A673 (cell line): ENCODE measurements around the gene SYT5. TPM values are rescaled to one million over a fixed set of nuclear protein-coding genes. Genes with fewer than 3 reads are reported as not detected.
A peak's percentile ranks its signal among the peaks of the same experiment; 100 is the strongest.

Experiments
- BruUV-seq: library from RNA; stranded (reverse); fragments of 400-500 nt; replicated peaks from 2 replicates; lab custom pipeline; 2021; lab: Mats Ljungman, UMichigan
- CTCF ChIA-PET: fragments of 300-600 bp; sonication (Branson Sonifier 250); formaldehyde crosslinking; loops from one replicate; lab custom pipeline; 2022; ENCODE audit warnings: antibody characterized with exemption; lab: Charles Lee
- POLR2A ChIA-PET: fragments of 300-600 bp; sonication (Branson Sonifier 250); formaldehyde crosslinking; loops from one replicate; lab custom pipeline; 2022; ENCODE audit warnings: antibody characterized with exemption; ENCODE audit not compliant: low non-redundant PET; lab: Charles Lee
- DNase-seq: peaks from one replicate; pipeline ENCODE4 v3.0.0-alpha.2; 2015; ENCODE audit warnings: low spot score
- H3K27ac ChIP-seq: fragments of 200-600 bp; sonication (generic); 2 replicates; pipeline ENCODE4 v1.5.1; 2016; ENCODE audit warnings: mixed run types, low read depth, mild to moderate bottlenecking, mixed read lengths, antibody characterized with exemption, low read length; ENCODE audit not compliant: poor library complexity, severe bottlenecking
- H3K27me3 ChIP-seq: fragments of 200-600 bp; sonication (generic); replicated peaks from 2 replicates; pipeline ENCODE4 v1.6.1; 2017; ENCODE audit warnings: mixed run types, low read depth, mild to moderate bottlenecking, mixed read lengths, antibody characterized with exemption, low read length; ENCODE audit not compliant: insufficient read depth, poor library complexity
- H3K36me3 ChIP-seq: fragments of 200-600 bp; sonication (generic); 2 replicates; pipeline ENCODE4 v1.6.1; 2016; ENCODE audit warnings: mixed run types, mild to moderate bottlenecking, mixed read lengths, antibody characterized with exemption, low read length; ENCODE audit not compliant: insufficient read depth, poor library complexity, severe bottlenecking
- H3K4me1 ChIP-seq: fragments of 200-600 bp; sonication (generic); 2 replicates; pipeline ENCODE4 v1.6.1; 2017; ENCODE audit warnings: mixed run types, mild to moderate bottlenecking, mixed read lengths, antibody characterized with exemption, low read length; ENCODE audit not compliant: insufficient read depth, poor library complexity, severe bottlenecking
- H3K4me3 ChIP-seq: fragments of 200-600 bp; sonication (generic); 2 replicates; pipeline ENCODE4 v1.5.1; 2016; ENCODE audit warnings: low read depth, mixed run types, mild to moderate bottlenecking, mixed read lengths, low read length; ENCODE audit not compliant: poor library complexity, severe bottlenecking
- H3K9me3 ChIP-seq: fragments of 200-600 bp; sonication (generic); 2 replicates; pipeline ENCODE4 v1.6.1; 2016; ENCODE audit warnings: mixed run types, low read depth, mild to moderate bottlenecking, mixed read lengths, antibody characterized with exemption, low read length; ENCODE audit not compliant: poor library complexity, severe bottlenecking
- EZH2 ChIP-seq: fragments of 200-600 bp; sonication (generic); IDR thresholded peaks from 2 replicates; pipeline ENCODE4 v1.6.1; 2017; ENCODE audit warnings: borderline replicate concordance, low read depth, mild to moderate bottlenecking, mixed read lengths, antibody characterized with exemption, low read length; ENCODE audit not compliant: poor library complexity, severe bottlenecking
- intact Hi-C: fragments of 100-400 bp; cut with micrococcal nuclease; formaldehyde crosslinking; loops from one replicate; pipeline ENCODE4 v1.10.0; 2022; ENCODE audit not compliant: unreplicated experiment
- total RNA-seq: library from RNA; stranded (reverse); gene quantifications from 2 replicates; pipeline ENCODE4 v1.2.3, GENCODE V29; 2021
- TF ChIP-seq, protein P1 (sequence below): fragments of 300-800, 200-600 bp; sonication (generic); conservative IDR thresholded peaks from 2 replicates; pipeline ENCODE4 v1.5.1; 2017; ENCODE audit warnings: low read depth, mild to moderate bottlenecking, antibody characterized with exemption, low read length, moderate library complexity, mixed read lengths

SYT5 gene
- total RNA-seq, 1 experiment from 2014 or later, result not detected

DNA sequence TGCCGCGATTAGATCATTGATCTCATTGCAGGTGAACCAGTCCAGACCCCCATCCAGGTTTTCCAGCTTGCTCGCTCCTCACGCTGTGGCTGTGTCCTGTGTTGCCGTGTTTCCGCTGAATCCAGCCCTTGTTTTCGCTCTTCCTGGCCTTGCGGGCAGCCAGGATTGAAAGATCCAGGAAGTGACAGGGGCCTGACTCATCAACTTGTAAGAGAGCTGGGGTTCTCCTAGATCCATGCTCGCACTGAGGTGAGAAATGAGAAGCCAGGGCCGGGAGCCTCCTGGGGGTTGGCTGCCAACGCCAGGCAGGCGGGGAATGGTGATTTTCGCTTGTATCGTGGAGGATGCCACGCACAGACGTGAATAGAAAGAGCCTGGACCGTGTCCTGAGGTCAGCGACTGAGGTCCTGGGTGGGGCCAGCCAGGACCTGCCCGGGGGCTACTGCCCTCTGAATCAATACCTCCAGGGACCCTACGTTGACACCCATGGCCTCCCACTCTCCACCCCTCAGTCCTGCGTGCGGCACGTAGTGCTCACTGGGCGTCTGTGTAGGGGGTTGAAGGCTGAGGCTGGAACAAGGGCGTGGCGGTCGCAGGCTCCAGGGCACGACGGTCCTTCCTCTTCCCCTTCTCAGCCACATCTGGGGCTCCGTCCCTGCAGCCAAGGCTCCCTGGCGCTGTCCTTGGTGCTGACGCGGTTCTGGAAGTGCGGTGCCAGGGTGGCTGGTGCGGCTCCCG, 36.5 kb upstream of the SYT5 start:
- intact Hi-C loops, result loop anchor here (1.0 to 5.0 kb wide), 2 partner anchors 39 to 43 kb away; partner anchors contain the start of gene PPP6R1
- Histone ChIP-seq H3K4me3 (peak overlapping the region; percentile 66), H3K36me3 (no peaks in the 10 kb centered on the region), H3K27ac (peak overlapping the region; percentile 98), H3K27me3 (no peaks in the 10 kb centered on the region), H3K9me3 (no peaks in the 10 kb centered on the region), H3K4me1 (peaks cover 3% of the 10 kb centered on the region)
- DNase-seq, result peak; percentile 98
- CTCF ChIA-PET, result interaction anchor here (0.7 to 1.0 kb wide), 2 partner anchors 76 to 85 kb away, joined by 3 to 4 read pairs; no protein-coding TSS in a partner anchor
- TF ChIP-seq, protein P1, sequence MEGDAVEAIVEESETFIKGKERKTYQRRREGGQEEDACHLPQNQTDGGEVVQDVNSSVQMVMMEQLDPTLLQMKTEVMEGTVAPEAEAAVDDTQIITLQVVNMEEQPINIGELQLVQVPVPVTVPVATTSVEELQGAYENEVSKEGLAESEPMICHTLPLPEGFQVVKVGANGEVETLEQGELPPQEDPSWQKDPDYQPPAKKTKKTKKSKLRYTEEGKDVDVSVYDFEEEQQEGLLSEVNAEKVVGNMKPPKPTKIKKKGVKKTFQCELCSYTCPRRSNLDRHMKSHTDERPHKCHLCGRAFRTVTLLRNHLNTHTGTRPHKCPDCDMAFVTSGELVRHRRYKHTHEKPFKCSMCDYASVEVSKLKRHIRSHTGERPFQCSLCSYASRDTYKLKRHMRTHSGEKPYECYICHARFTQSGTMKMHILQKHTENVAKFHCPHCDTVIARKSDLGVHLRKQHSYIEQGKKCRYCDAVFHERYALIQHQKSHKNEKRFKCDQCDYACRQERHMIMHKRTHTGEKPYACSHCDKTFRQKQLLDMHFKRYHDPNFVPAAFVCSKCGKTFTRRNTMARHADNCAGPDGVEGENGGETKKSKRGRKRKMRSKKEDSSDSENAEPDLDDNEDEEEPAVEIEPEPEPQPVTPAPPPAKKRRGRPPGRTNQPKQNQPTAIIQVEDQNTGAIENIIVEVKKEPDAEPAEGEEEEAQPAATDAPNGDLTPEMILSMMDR, result no peak
- no peak for TF ChIP-seq EZH2
- POLR2A ChIA-PET, result interaction anchor here (0.8 kb wide), 1 partner anchor 62 kb away, joined by 3 read pairs; no protein-coding TSS in a partner anchor
- TSS peak; percentile 55 for BruUV-seq

DNA sequence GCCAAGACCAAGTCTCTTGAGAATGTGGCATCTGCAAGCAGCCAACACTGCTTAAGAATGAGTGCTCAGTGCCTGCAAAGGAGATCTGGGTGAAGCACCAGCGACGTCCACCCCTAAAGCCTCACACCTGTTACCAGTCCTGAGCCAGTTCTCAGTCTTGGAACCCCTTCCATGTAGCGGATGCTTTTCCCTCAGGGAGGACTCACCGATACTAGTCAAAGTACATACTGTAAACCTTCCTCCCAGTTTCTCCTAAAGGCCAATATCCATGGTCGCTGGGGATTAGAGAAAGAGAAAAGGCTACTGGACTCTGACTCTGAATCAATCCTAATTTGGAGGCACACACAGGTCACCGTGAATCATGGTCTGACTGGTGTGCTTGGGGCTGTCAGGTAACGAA, 33.5 kb upstream of the SYT5 start:
- BruUV-seq, result no TSS peak
- Histone ChIP-seq H3K27me3 (no peaks in the 10 kb centered on the region), H3K36me3 (no peaks in the 10 kb centered on the region), H3K4me1 (peaks cover 3% of the 10 kb centered on the region), H3K4me3 (no peak overlapping the region), H3K9me3 (no peaks in the 10 kb centered on the region), H3K27ac (no peak overlapping the region)
- DNase-seq, result no peak
- ChIA-PET CTCF (no interaction called here), POLR2A (no interaction called here)
- TF ChIP-seq, protein P1, result no peak
- no peak for TF ChIP-seq EZH2
- intact Hi-C loops, result no loop called here

DNA sequence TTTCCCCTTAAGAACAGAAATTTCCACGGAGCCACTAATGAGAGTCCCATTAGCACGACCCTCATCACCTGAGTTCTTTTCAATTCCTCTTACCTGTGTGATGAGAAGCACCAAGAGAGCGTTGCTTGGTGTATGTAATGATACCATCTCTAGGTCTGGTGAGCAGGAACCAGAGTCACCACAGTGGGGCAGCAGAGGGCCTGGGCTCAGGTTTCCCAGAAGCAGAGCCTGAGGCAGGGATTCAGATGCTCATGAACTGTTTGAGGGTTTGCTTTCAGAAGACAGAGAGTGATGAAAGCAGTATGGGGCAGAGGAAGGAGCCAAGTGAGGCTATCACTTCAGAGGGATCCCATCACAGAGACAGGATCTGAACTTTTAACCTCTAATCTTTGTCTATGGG, 32.4 kb upstream of the SYT5 start:
- peaks cover 3% of the 10 kb centered on the region for H3K4me1 ChIP-seq
- H3K27ac ChIP-seq, result no peak overlapping the region
- no peaks in the 10 kb centered on the region for H3K27me3 ChIP-seq
- POLR2A ChIA-PET, result no interaction called here
- TF ChIP-seq, protein P1, result peak; percentile 48
- TF ChIP-seq EZH2, result no peak
- BruUV-seq, result no TSS peak
- intact Hi-C loops, result no loop called here
- CTCF ChIA-PET, result no interaction called here
- H3K4me3 ChIP-seq, result no peak overlapping the region
- H3K9me3 ChIP-seq, result no peaks in the 10 kb centered on the region
- DNase-seq, result peak; percentile 53
- H3K36me3 ChIP-seq, result no peaks in the 10 kb centered on the region
